Amniotic stem cell (primary cell): ENCODE measurements around the gene SMIM7.
"Not testable (repeated sequence)": the region's sequence is repeated elsewhere in the genome, so short reads cannot be mapped to it uniquely, and the experiment has no call there.

Source experiments
- DNase-seq: peaks from one replicate; lab custom pipeline; 2025; lab: John Stamatoyannopoulos, UW

SMIM7 gene

GRCh38 chr19:16654627-16655026 lies 5.3 kb downstream of the SMIM7 start:
- no peak for DNase-seq

- DNase-seq: no peak
These were observed 5.8 kb downstream of the SMIM7 start for GRCh38 chr19:16654140-16654539.

- DNase-seq: no peak
These were observed 7.1 kb downstream of the SMIM7 start for GRCh38 chr19:16652854-16653253.

GRCh38 chr19:16651421-16652188 lies 8.3 kb downstream of the SMIM7 start:
- DNase-seq: not testable (repeated sequence)

GRCh38 chr19:16650821-16651220 lies 9.1 kb downstream of the SMIM7 start:
- no peak for DNase-seq

- no peak for DNase-seq
These were observed 10.2 kb downstream of the SMIM7 start for GRCh38 chr19:16649734-16650133.

- no peak for DNase-seq
These were observed 14.8 kb downstream of the SMIM7 start for GRCh38 chr19:16645140-16645539.

- DNase-seq: no peak
These were observed 18.2 kb downstream of the SMIM7 start for GRCh38 chr19:16641695-16642094.

GRCh38 chr19:16640951-16641350 lies 19.0 kb downstream of the SMIM7 start:
- no peak for DNase-seq

GRCh38 chr19:16638666-16639065 lies 21.3 kb downstream of the SMIM7 start:
- DNase-seq: no peak

- DNase-seq: no peak
These were observed 22.4 kb downstream of the SMIM7 start for GRCh38 chr19:16637535-16637934.

- DNase-seq: no peak
These were observed 28.5 kb downstream of the SMIM7 start for GRCh38 chr19:16631465-16631864.

GRCh38 chr19:16628984-16629691 lies 30.8 kb downstream of the SMIM7 start:
- DNase-seq: no peak

- DNase-seq: peak; percentile 98
These were observed 31.6 kb downstream of the SMIM7 start, which contains the start of gene MED26 for GRCh38 chr19:16628183-16628983. Gene MED26, minus strand, starts transcription at chr19:16628204. Its CDS starts 261 bp downstream, at chr19:16627943.

- DNase-seq: no peak
These were observed 32.1 kb downstream of the SMIM7 start for GRCh38 chr19:16627928-16628182.

GRCh38 chr19:16627193-16627927 lies 32.6 kb downstream of the SMIM7 start:
- no peak for DNase-seq

GRCh38 chr19:16626796-16627192 lies 33.1 kb downstream of the SMIM7 start:
- no peak for DNase-seq

GRCh38 chr19:16625163-16625958 lies 34.6 kb downstream of the SMIM7 start:
- no peak for DNase-seq

- no peak for DNase-seq
These were observed 35.7 kb downstream of the SMIM7 start for GRCh38 chr19:16624236-16624635.

GRCh38 chr19:16623576-16623975 lies 36.4 kb downstream of the SMIM7 start:
- no peak for DNase-seq

GRCh38 chr19:16623066-16623465 lies 36.9 kb downstream of the SMIM7 start:
- DNase-seq: no peak
